K562 (cell line): ENCODE results near the gene NDOR1. TPM values are rescaled to one million over a fixed set of nuclear protein-coding genes. Genes with fewer than 3 reads are reported as not detected.
A peak's percentile ranks its signal among the peaks of the same experiment; 100 is the strongest.

Experiments
- CBX5 ChIP-seq: IDR thresholded peaks from 2 replicates; pipeline ENCODE4 v1.6.1; 2014; ENCODE audit warnings: low read depth, borderline replicate concordance
- EGR1 ChIP-seq: fragments of 450-650 bp; conservative IDR thresholded peaks from 2 replicates; pipeline ENCODE4 v1.6.1; 2017; ENCODE audit warnings: mild to moderate bottlenecking
- HDAC3 ChIP-seq: fragments of 450-650 bp; IDR thresholded peaks from 2 replicates; pipeline ENCODE4 v1.6.1; 2018; ENCODE audit warnings: borderline replicate concordance, mild to moderate bottlenecking, moderate library complexity; ENCODE audit not compliant: partially characterized antibody
- MTA3 ChIP-seq: fragments of 450-650 bp; formaldehyde crosslinking; IDR thresholded peaks from 2 replicates; pipeline ENCODE4 v1.6.1; 2017; ENCODE audit warnings: mild to moderate bottlenecking, borderline replicate concordance
- ZNF766 ChIP-seq: fragments of 200-800 bp; sonication (Bioruptor generic); conservative IDR thresholded peaks from 2 replicates; pipeline ENCODE4 v1.6.1; 2016; ENCODE audit warnings: missing genetic modification characterization, missing compliant biosample characterization
- polyA plus RNA-seq, 8 experiments: library from polyadenylated mRNA; depleted of rRNA in 4 of 8; stranded (reverse) in 5 of 8; unstranded in 3 of 8; fragments of >200 nt; fragmentation: Nextera tagmentation in 2 of 8; fragmentation: Illumina TruSeq in 1 of 8; extraction: Ambion mirVana in 2 of 8; extraction: Trizol in 1 of 8; gene quantifications; 2 replicates each; pipeline versions ENCODE4 v1.2.1 to v1.2.3, GENCODE V29; 2011 to 2014; ENCODE audit warnings: inconsistent platforms in 1 of 8, missing spikeins in 1 of 8
- total RNA-seq, 7 experiments: library from RNA; depleted of rRNA in 6 of 7; stranded (reverse); fragments of >200 nt in 6 of 7; fragmentation: Illumina TruSeq in 2 of 7; extraction: Trizol in 2 of 7; gene quantifications; 2 replicates each; pipeline versions ENCODE4 v1.2.1 to v1.2.3, GENCODE V29; 2011 to 2021; ENCODE audit warnings: low replicate concordance in 1 of 7
- TF ChIP-seq, protein P1 (sequence below): fragments of 250-450 bp; sonication (Bioruptor Pico); IDR thresholded peaks from 2 replicates; pipeline ENCODE4 v1.5.1; 2021; ENCODE audit warnings: mild to moderate bottlenecking
- TF ChIP-seq, protein P2 (sequence below), 2 experiments: IDR thresholded peaks; 2 replicates each; pipeline ENCODE4 v1.6.1; 2011; ENCODE audit warnings: borderline replicate concordance in 1 of 2, control low read depth in 1 of 2, low read depth in 1 of 2, low read length in 1 of 2, mild to moderate bottlenecking in 1 of 2, mixed read lengths in 1 of 2, moderate library complexity in 1 of 2; ENCODE audit not compliant: insufficient read depth in 1 of 2, insufficient read length in 1 of 2, poor library complexity in 1 of 2, severe bottlenecking in 1 of 2; ENCODE audit errors: extremely low read depth in 1 of 2
- TF ChIP-seq, protein P3 (sequence below): fragments of 450-650 bp; IDR thresholded peaks from 2 replicates; pipeline ENCODE4 v1.6.1; 2016
- TF ChIP-seq, protein P4 (sequence below): fragments of 450-650 bp; IDR thresholded peaks from 2 replicates; pipeline ENCODE4 v1.6.1; 2016; ENCODE audit warnings: low read depth, mild to moderate bottlenecking, moderate library complexity
- TF ChIP-seq, protein P5 (sequence below): fragments of 250-450 bp; sonication (Bioruptor Pico); IDR thresholded peaks from 2 replicates; pipeline ENCODE4 v1.8.0; 2022; ENCODE audit warnings: moderate library complexity, mild to moderate bottlenecking, inconsistent platforms

Gene NDOR1
- total and polyA plus RNA-seq, 9 of the 15 experiments (the other 6 are each of a cell fraction or from before 2014, with no cell fraction given), result 0.06 to 36.9 (median 6.9) TPM

DNA sequence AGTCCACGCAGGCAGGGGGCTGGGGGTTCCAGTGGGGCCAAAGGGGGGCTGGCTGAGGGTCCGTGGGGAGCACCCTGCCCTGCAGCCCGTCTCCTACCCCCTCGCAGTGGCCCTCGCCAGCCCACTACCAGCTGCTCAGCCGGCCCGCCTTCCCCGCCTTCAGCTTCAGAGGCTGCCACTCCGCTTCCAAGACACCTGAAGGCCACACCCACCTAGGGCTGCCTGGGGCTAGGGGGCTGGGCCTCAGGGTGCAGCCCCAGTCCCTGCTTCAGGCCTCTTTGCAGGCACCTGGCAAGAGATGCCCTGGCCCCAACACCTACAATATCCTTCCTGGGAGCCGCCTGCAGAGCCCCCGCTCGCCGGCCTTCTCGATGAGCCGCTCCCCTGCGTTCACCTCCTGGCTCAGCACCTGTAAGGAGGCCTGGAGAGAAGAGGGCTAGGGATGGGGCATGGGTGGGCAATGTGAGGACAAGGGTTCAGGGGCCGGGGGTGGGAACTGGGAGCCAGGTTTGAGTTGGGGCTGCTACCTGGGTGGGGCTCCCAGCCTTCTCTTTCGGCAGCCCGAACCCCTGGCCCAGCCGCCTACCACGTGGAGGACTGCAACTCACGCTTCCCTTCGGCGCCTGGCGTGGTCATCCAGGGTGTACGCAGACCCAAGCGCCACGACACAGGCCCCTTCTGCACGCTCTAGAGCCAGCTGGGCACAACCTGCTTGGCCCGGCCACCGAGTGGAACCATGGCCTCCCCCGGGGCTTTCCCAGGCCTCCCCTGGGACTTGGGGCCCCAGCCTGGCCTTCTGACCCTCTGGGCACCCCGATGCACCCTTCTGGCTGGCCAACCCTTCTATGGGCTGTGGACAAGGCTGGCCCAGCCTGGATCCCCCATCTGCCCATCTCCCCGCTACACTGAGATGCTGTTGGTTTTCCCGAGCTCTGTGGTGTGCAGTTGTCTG lies 47.3 kb downstream of the NDOR1 start (continued):
- TF ChIP-seq, protein P1, sequence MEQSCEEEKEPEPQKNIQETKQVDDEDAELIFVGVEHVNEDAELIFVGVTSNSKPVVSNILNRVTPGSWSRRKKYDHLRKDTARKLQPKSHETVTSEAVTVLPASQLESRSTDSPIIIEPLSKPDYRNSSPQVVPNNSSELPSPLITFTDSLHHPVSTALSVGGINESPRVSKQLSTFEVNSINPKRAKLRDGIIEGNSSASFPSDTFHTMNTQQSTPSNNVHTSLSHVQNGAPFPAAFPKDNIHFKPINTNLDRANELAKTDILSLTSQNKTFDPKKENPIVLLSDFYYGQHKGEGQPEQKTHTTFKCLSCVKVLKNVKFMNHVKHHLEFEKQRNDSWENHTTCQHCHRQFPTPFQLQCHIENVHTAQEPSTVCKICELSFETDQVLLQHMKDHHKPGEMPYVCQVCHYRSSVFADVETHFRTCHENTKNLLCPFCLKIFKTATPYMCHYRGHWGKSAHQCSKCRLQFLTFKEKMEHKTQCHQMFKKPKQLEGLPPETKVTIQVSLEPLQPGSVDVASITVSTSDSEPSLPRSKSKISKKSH (CRISPR knock-in tag), result no peak
- TF ChIP-seq MTA3 (no peak), CBX5 (no peak), EGR1 (0 out of 2 replicates have a peak, but pooled peaks have one; percentile 22), HDAC3 (no peak), ZNF766 (CRISPR knock-in tag) (no peak)
- TF ChIP-seq, protein P2, sequence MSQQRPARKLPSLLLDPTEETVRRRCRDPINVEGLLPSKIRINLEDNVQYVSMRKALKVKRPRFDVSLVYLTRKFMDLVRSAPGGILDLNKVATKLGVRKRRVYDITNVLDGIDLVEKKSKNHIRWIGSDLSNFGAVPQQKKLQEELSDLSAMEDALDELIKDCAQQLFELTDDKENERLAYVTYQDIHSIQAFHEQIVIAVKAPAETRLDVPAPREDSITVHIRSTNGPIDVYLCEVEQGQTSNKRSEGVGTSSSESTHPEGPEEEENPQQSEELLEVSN (IDR thresholded peaks at IDR 0.05; ENCODE audit: borderline replicate concordance in 1 of 2, extremely low read depth in 1 of 2, insufficient read depth in 1 of 2, insufficient read length in 1 of 2, low read depth in 1 of 2, low read length in 1 of 2, poor library complexity in 1 of 2, severe bottlenecking in 1 of 2), result peak in 1 of 2 experiments; percentile 10
- TF ChIP-seq, protein P3, sequence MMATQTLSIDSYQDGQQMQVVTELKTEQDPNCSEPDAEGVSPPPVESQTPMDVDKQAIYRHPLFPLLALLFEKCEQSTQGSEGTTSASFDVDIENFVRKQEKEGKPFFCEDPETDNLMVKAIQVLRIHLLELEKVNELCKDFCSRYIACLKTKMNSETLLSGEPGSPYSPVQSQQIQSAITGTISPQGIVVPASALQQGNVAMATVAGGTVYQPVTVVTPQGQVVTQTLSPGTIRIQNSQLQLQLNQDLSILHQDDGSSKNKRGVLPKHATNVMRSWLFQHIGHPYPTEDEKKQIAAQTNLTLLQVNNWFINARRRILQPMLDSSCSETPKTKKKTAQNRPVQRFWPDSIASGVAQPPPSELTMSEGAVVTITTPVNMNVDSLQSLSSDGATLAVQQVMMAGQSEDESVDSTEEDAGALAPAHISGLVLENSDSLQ, result peak; percentile 85
- TF ChIP-seq, protein P4, sequence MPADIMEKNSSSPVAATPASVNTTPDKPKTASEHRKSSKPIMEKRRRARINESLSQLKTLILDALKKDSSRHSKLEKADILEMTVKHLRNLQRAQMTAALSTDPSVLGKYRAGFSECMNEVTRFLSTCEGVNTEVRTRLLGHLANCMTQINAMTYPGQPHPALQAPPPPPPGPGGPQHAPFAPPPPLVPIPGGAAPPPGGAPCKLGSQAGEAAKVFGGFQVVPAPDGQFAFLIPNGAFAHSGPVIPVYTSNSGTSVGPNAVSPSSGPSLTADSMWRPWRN, result no peak
- TF ChIP-seq, protein P5, sequence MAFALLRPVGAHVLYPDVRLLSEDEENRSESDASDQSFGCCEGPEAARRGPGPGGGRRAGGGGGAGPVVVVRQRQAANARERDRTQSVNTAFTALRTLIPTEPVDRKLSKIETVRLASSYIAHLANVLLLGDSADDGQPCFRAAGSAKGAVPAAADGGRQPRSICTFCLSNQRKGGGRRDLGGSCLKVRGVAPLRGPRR (CRISPR knock-in tag), result no peak
